Liver (tissue), 9 donors: ENCODE results near the gene ITGAE. TPM values are rescaled to one million over a fixed set of nuclear protein-coding genes. Genes with fewer than 3 reads are reported as not detected.

Source experiments
- DNase-seq: peaks from one replicate; pipeline ENCODE4 v3.0.0-alpha.2; 2017; ENCODE audit warnings: low spot score
- H3K27ac ChIP-seq, 2 donors: one replicate each; pipeline ENCODE4 v1.7.0; 2013; ENCODE audit warnings: inconsistent platforms in 2 of 2, low read length in 2 of 2, control low read depth in 1 of 2, low read depth in 1 of 2, mild to moderate bottlenecking in 1 of 2
- H3K27me3 ChIP-seq, 4 donors: one replicate each; pipeline versions ENCODE4 v1.6.1 to v1.7.0; 2013; ENCODE audit warnings: low read length in 3 of 4, inconsistent platforms in 1 of 4, mild to moderate bottlenecking in 1 of 4, moderate library complexity in 1 of 4; ENCODE audit not compliant: control insufficient read depth in 4 of 4, insufficient read depth in 4 of 4
- H3K36me3 ChIP-seq, 4 donors: one replicate each; pipeline versions ENCODE4 v1.6.1 to v1.7.0; 2013; ENCODE audit warnings: low read length in 3 of 4, mild to moderate bottlenecking in 3 of 4, low read depth in 1 of 4, moderate library complexity in 1 of 4; ENCODE audit not compliant: control insufficient read depth in 4 of 4, insufficient read depth in 3 of 4
- H3K4me1 ChIP-seq, 4 donors: one replicate each; pipeline versions ENCODE4 v1.6.1 to v1.7.0; 2013; ENCODE audit warnings: low read length in 3 of 4, mild to moderate bottlenecking in 3 of 4, moderate library complexity in 1 of 4; ENCODE audit not compliant: control insufficient read depth in 4 of 4, insufficient read depth in 4 of 4
- H3K4me3 ChIP-seq, 3 donors: one replicate each; pipeline versions ENCODE4 v1.6.1 to v1.7.0; 2013; ENCODE audit warnings: low read length in 3 of 3, control low read depth in 1 of 3, low read depth in 1 of 3, mild to moderate bottlenecking in 1 of 3
- H3K9ac ChIP-seq, 2 donors: one replicate each; pipeline ENCODE4 v1.7.0; 2013; ENCODE audit warnings: low read length in 2 of 2, mild to moderate bottlenecking in 2 of 2, moderate library complexity in 2 of 2, control low read depth in 1 of 2, low read depth in 1 of 2
- H3K9me3 ChIP-seq, 4 donors: one replicate each; pipeline versions ENCODE4 v1.6.1 to v1.7.0; 2013; ENCODE audit warnings: low read length in 3 of 4; ENCODE audit not compliant: control insufficient read depth in 4 of 4
- ATF3 ChIP-seq: IDR thresholded peaks from 2 replicates; pipeline ENCODE4 v1.6.1; 2016; ENCODE audit warnings: antibody characterized with exemption
- CTCF ChIP-seq: fragments of 150-350 bp; IDR thresholded peaks from 2 replicates; pipeline ENCODE4 v1.5.1; 2017; ENCODE audit warnings: improper control_type of control experiment, low read depth, low read length; ENCODE audit not compliant: missing input control
- EGR1 ChIP-seq, 2 donors: IDR thresholded peaks; 2 replicates each; pipeline ENCODE4 v1.6.1; 2016 to 2018; ENCODE audit warnings: antibody characterized with exemption in 2 of 2, low read depth in 2 of 2
- FOXA1 ChIP-seq: IDR thresholded peaks from 2 replicates; pipeline ENCODE4 v1.6.1; 2016; ENCODE audit warnings: antibody characterized with exemption
- FOXA2 ChIP-seq: IDR thresholded peaks from 2 replicates; pipeline ENCODE4 v1.6.1; 2016; ENCODE audit warnings: antibody characterized with exemption
- GABPA ChIP-seq, 2 donors: IDR thresholded peaks in 1 of 2; conservative IDR thresholded peaks in 1 of 2; 2 replicates each; pipeline ENCODE4 v1.6.1; 2016; ENCODE audit warnings: antibody characterized with exemption in 2 of 2, mild to moderate bottlenecking in 1 of 2, moderate library complexity in 1 of 2
- HNF4A ChIP-seq, 2 donors: conservative IDR thresholded peaks; 2 replicates each; pipeline ENCODE4 v1.6.1; 2016; ENCODE audit warnings: antibody characterized with exemption in 2 of 2, mild to moderate bottlenecking in 2 of 2
- HNF4G ChIP-seq: IDR thresholded peaks from 2 replicates; pipeline ENCODE4 v1.6.1; 2016; ENCODE audit warnings: antibody characterized with exemption
- JUND ChIP-seq, 2 donors: IDR thresholded peaks; 2 replicates each; pipeline ENCODE4 v1.6.1; 2016; ENCODE audit warnings: antibody characterized with exemption in 2 of 2
- MAX ChIP-seq: IDR thresholded peaks from 2 replicates; pipeline ENCODE4 v1.6.1; 2016; ENCODE audit warnings: antibody characterized with exemption
- NR2F2 ChIP-seq: IDR thresholded peaks from 2 replicates; pipeline ENCODE4 v1.6.1; 2016; ENCODE audit warnings: antibody characterized with exemption
- RAD21 ChIP-seq, 2 donors: IDR thresholded peaks; 2 replicates each; pipeline ENCODE4 v1.6.1; 2016; ENCODE audit warnings: antibody characterized with exemption in 2 of 2, mild to moderate bottlenecking in 2 of 2
- REST ChIP-seq: IDR thresholded peaks from 2 replicates; pipeline ENCODE4 v1.6.1; 2016; ENCODE audit warnings: antibody characterized with exemption, mild to moderate bottlenecking
- RXRA ChIP-seq, 2 donors: IDR thresholded peaks; 2 replicates each; pipeline ENCODE4 v1.6.1; 2017 to 2018; ENCODE audit warnings: antibody characterized with exemption in 2 of 2, mild to moderate bottlenecking in 1 of 2
- SP1 ChIP-seq: IDR thresholded peaks from 2 replicates; pipeline ENCODE4 v1.6.1; 2018; ENCODE audit warnings: antibody characterized with exemption, mild to moderate bottlenecking
- TAF1 ChIP-seq: conservative IDR thresholded peaks from 2 replicates; pipeline ENCODE4 v1.6.1; 2016; ENCODE audit warnings: antibody characterized with exemption, mild to moderate bottlenecking
- YY1 ChIP-seq: IDR thresholded peaks from 2 replicates; pipeline ENCODE4 v1.6.1; 2016; ENCODE audit warnings: antibody characterized with exemption, mild to moderate bottlenecking
- ZBTB33 ChIP-seq: IDR thresholded peaks from 2 replicates; pipeline ENCODE4 v1.6.1; 2016; ENCODE audit warnings: antibody characterized with exemption
- WGBS: extraction: QIAGEN DNeasy Blood & Tissue Kit; methylation state at CpG from one replicate; pipeline ENCODE4 v1.1.7; 2013; 5-methylcytosine and 5-hydroxymethylcytosine counted together
- polyA plus RNA-seq, 2 donors: library from polyadenylated mRNA; stranded (reverse) in 1 of 2; unstranded in 1 of 2; fragments of 200-250 nt in 1 of 2; fragments of >200 nt in 1 of 2; fragmentation: Nextera tagmentation in 1 of 2; extraction: Ambion mirVana in 1 of 2; gene quantifications; one replicate each; pipeline versions ENCODE4 v1.2.1 to v1.2.3, GENCODE V29; 2013 to 2015
- total RNA-seq, 2 donors: library from RNA; depleted of rRNA; stranded (reverse); fragments of >200 nt; gene quantifications; one replicate each; pipeline ENCODE4 v1.2.3, GENCODE V29; 2014
- donor health status: healthy.
- donor health status: healthy.
- donor health status: healthy.
- donor health status: healthy.
- donor health status: healthy.

Gene ITGAE
- total and polyA plus RNA-seq, 4 donors, result 6.5 to 17.7 (median 12.1) TPM

GRCh38 chr17:3715296-3715695, 85.7 kb downstream of the ITGAE start:
- Histone ChIP-seq H3K4me1 (no peaks in the 10 kb centered on the region), H3K4me3 (no peak overlapping the region), H3K27me3 (no peaks in the 10 kb centered on the region), H3K9ac (no peak overlapping the region), H3K36me3 (peaks cover 8 to 35% (median 27%) of the 10 kb centered on the region in 4 donors), H3K9me3 (no peaks in the 10 kb centered on the region), H3K27ac (no peak overlapping the region)
- 95% methylated on average over 8 of the region's 8 CpGs for WGBS
- no peak for DNase-seq
- TF ChIP-seq SP1 (no peak), CTCF (no peak), RAD21 (IDR thresholded peaks at IDR 0.05) (no peak), GABPA (IDR thresholded peaks at IDR 0.05 in 1 of 2, conservative IDR thresholded peaks at IDR 0.05 in 1 of 2) (no peak), FOXA1 (no peak), ATF3 (no peak), EGR1 (IDR thresholded peaks at IDR 0.05; ENCODE audit: low read depth in 2 of 2) (no peak), NR2F2 (no peak), RXRA (IDR thresholded peaks at IDR 0.05) (no peak), YY1 (no peak), JUND (IDR thresholded peaks at IDR 0.05) (no peak), TAF1 (no peak), MAX (no peak), HNF4G (no peak), FOXA2 (no peak), REST (no peak), HNF4A (conservative IDR thresholded peaks at IDR 0.05) (no peak), ZBTB33 (no peak)
